Adrenal gland (tissue), 5 donors: ENCODE measurements around the gene FAM209B.

Experiments used
- POLR2A ChIP-seq, 2 donors: fragments of 450-650 bp; IDR thresholded peaks; one replicate each; pipeline ENCODE4 v1.6.1; 2017; ENCODE audit warnings: antibody characterized with exemption in 2 of 2, mild to moderate bottlenecking in 2 of 2, moderate library complexity in 1 of 2
- TF ChIP-seq, protein P1 (sequence below), 6 experiments: fragments of 450-650 bp in 4 of 6; fragments of 200-600 bp in 2 of 6; sonication (generic) in 1 of 6; IDR thresholded peaks; 1 replicate in 5 of 6; 2 replicates in 1 of 6; pipeline versions ENCODE4 v1.5.1 to v1.8.0; 2016 to 2021; ENCODE audit warnings: antibody characterized with exemption in 6 of 6, mild to moderate bottlenecking in 2 of 6, moderate library complexity in 1 of 6
- donor health status: DM: no; HTN: no; CAD: no.

GRCh38 chr20:56517641-56518040 lies 15.4 kb upstream of the FAM209B start:
- TF ChIP-seq POLR2A (IDR thresholded peaks at IDR 0.05) = no peak
- TF ChIP-seq, protein P1, sequence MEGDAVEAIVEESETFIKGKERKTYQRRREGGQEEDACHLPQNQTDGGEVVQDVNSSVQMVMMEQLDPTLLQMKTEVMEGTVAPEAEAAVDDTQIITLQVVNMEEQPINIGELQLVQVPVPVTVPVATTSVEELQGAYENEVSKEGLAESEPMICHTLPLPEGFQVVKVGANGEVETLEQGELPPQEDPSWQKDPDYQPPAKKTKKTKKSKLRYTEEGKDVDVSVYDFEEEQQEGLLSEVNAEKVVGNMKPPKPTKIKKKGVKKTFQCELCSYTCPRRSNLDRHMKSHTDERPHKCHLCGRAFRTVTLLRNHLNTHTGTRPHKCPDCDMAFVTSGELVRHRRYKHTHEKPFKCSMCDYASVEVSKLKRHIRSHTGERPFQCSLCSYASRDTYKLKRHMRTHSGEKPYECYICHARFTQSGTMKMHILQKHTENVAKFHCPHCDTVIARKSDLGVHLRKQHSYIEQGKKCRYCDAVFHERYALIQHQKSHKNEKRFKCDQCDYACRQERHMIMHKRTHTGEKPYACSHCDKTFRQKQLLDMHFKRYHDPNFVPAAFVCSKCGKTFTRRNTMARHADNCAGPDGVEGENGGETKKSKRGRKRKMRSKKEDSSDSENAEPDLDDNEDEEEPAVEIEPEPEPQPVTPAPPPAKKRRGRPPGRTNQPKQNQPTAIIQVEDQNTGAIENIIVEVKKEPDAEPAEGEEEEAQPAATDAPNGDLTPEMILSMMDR (IDR thresholded peaks at IDR 0.05) = no peak
